Right cardiac atrium (tissue), 5 donors: ENCODE results near the gene ESF1. TPM values are rescaled to one million over a fixed set of nuclear protein-coding genes. Genes with fewer than 3 reads are reported as not detected.

Experiments
- ATAC-seq, 2 donors: fragments of 200-7000 bp; cut with Tn5 transposase; one replicate each; pipeline versions ENCODE4 v1.8.0 to v1.9.1; 2020; ENCODE audit warnings: moderate library complexity in 2 of 2, mild to moderate bottlenecking in 1 of 2
- DNase-seq, 3 donors: peaks; one replicate each; pipeline ENCODE4 v3.0.0-alpha.2; 2020
- H3K27ac ChIP-seq: one replicate; pipeline ENCODE4 v1.5.1; 2013; ENCODE audit warnings: mild to moderate bottlenecking, low read length, control low read depth, moderate library complexity
- H3K27me3 ChIP-seq: one replicate; pipeline ENCODE4 v1.6.1; 2013; ENCODE audit not compliant: control insufficient read depth, insufficient read depth
- H3K4me1 ChIP-seq: one replicate; pipeline ENCODE4 v1.6.1; 2013; ENCODE audit warnings: low read length; ENCODE audit not compliant: control insufficient read depth, insufficient read depth
- H3K4me3 ChIP-seq: one replicate; pipeline ENCODE4 v1.5.1; 2013; ENCODE audit warnings: low read length, control low read depth
- H3K9me3 ChIP-seq: one replicate; pipeline ENCODE4 v1.6.1; 2013; ENCODE audit warnings: low read length; ENCODE audit not compliant: control insufficient read depth
- WGBS: extraction: QIAGEN DNeasy Blood & Tissue Kit; methylation state at CpG from one replicate; pipeline ENCODE4 v1.1.7; 2013; 5-methylcytosine and 5-hydroxymethylcytosine counted together
- intact Hi-C, 4 donors: fragments of 100-400 bp; cut with DNase I; formaldehyde crosslinking; loops; one replicate each; pipeline versions ENCODE4 v1.11.0 to v1.14.0; 2022 to 2023
- polyA plus RNA-seq: library from polyadenylated mRNA; stranded (reverse); fragments of 200-250 nt; gene quantifications from one replicate; pipeline ENCODE4 v1.2.3, GENCODE V29; 2013
- total RNA-seq, 4 donors: library from RNA; stranded (reverse); fragmentation: NEBNext Ultra II Directional; extraction: Animal tissue kit (Norgen Biotek cat#: 25700); gene quantifications; one replicate each; pipeline ENCODE4 v1.2.1, GENCODE V29; 2021
- donor health status: healthy with polysubstance abuse.
- donor health status: DM: no; HTN: yes; CAD: no.
- donor health status: DM: no; HTN: no; CAD: no.
- donor health status: DM: no; HTN: yes; CAD: no; lungs with severe emphysema.
- donor health status: DM: yes; HTN: yes; CAD: no.

ESF1 gene
- total and polyA plus RNA-seq, 5 donors, result 10.8 to 16.6 (median 12.9) TPM

GRCh38 chr20:13788167-13788834 lies 3.6 kb upstream of the ESF1 start:
- H3K27ac ChIP-seq, result no peak overlapping the region
- H3K27me3 ChIP-seq, result no peaks in the 10 kb centered on the region
- ATAC-seq, result no peak
- H3K9me3 ChIP-seq, result no peaks in the 10 kb centered on the region
- no peak overlapping the region for H3K4me3 ChIP-seq
- intact Hi-C loops, result no loop called here
- peak in 1 of 3 donors; percentile 45 for DNase-seq
- H3K4me1 ChIP-seq, result no peaks in the 10 kb centered on the region
- 0% methylated on average over 1 of the region's 1 CpG for WGBS

- Histone ChIP-seq H3K4me1 (no peaks in the 10 kb centered on the region), H3K27ac (peak overlapping the region; percentile 73), H3K4me3 (peak overlapping the region; percentile 89), H3K27me3 (no peaks in the 10 kb centered on the region), H3K9me3 (no peaks in the 10 kb centered on the region)
- intact Hi-C loops, result no loop called here
- WGBS, result 72% methylated on average over 8 of the region's 8 CpGs
- ATAC-seq (no peak), DNase-seq (no peak)
Observed at GRCh38 chr20:13786143-13786828, 1.6 kb upstream of the ESF1 start.

GRCh38 chr20:13784271-13784892 lies 337 bp downstream of the ESF1 start:
- Histone ChIP-seq H3K27me3 (no peaks in the 10 kb centered on the region), H3K27ac (no peak overlapping the region), H3K4me1 (no peaks in the 10 kb centered on the region), H3K4me3 (peak overlapping the region; percentile 89), H3K9me3 (no peaks in the 10 kb centered on the region)
- DNase-seq, result peak in 2 of 3 donors; percentile 10 to 44
- WGBS, result under 1% methylated on average over 26 of the region's 26 CpGs
- intact Hi-C loops, result no loop called here
- peak; percentile 12 to 21 for ATAC-seq

GRCh38 chr20:13783528-13783927 lies 1.2 kb downstream of the ESF1 start:
- Histone ChIP-seq H3K27me3 (no peaks in the 10 kb centered on the region), H3K4me1 (no peaks in the 10 kb centered on the region), H3K4me3 (no peak overlapping the region), H3K27ac (no peak overlapping the region), H3K9me3 (no peaks in the 10 kb centered on the region)
- intact Hi-C loops, result no loop called here
- no peak for ATAC-seq
- 92% methylated on average over 13 of the region's 13 CpGs for WGBS
- DNase-seq, result peak in 1 of 3 donors; percentile 36

GRCh38 chr20:13778827-13779226 lies 5.9 kb downstream of the ESF1 start:
- 95% methylated on average over 3 of the region's 3 CpGs for WGBS
- DNase-seq, result no peak
- H3K4me1 ChIP-seq, result no peaks in the 10 kb centered on the region
- ATAC-seq, result no peak
- no peak overlapping the region for H3K4me3 ChIP-seq
- intact Hi-C loops, result loop anchor here in 1 of 4 donors (10.0 kb wide), 2 partner anchors 314 to 454 kb away; no protein-coding TSS in a partner anchor
- H3K9me3 ChIP-seq, result no peaks in the 10 kb centered on the region
- no peak overlapping the region for H3K27ac ChIP-seq
- H3K27me3 ChIP-seq, result no peaks in the 10 kb centered on the region

- no peak for ATAC-seq
- no peak for DNase-seq
- intact Hi-C loops, result loop anchor here in 1 of 4 donors (10.0 kb wide), 2 partner anchors 312 to 452 kb away; no protein-coding TSS in a partner anchor
- Histone ChIP-seq H3K27me3 (no peaks in the 10 kb centered on the region), H3K4me3 (no peak overlapping the region), H3K9me3 (no peaks in the 10 kb centered on the region), H3K4me1 (no peaks in the 10 kb centered on the region), H3K27ac (no peak overlapping the region)
- WGBS, result 68% methylated on average over 4 of the region's 4 CpGs
Observed at GRCh38 chr20:13777171-13777601, 7.5 kb downstream of the ESF1 start.

GRCh38 chr20:13775867-13776266 lies 8.9 kb downstream of the ESF1 start:
- WGBS, result 75% methylated on average over 4 of the region's 4 CpGs
- DNase-seq, result no peak

GRCh38 chr20:13772529-13772928 lies 12.2 kb downstream of the ESF1 start:
- ATAC-seq, result no peak
- Histone ChIP-seq H3K4me3 (no peak overlapping the region), H3K27me3 (no peaks in the 10 kb centered on the region), H3K9me3 (no peaks in the 10 kb centered on the region), H3K4me1 (no peaks in the 10 kb centered on the region), H3K27ac (no peak overlapping the region)
- WGBS, result 68% methylated on average over 4 of the region's 4 CpGs
- intact Hi-C loops, result loop anchor here in 1 of 4 donors (10.0 kb wide), 2 partner anchors 308 to 448 kb away; no protein-coding TSS in a partner anchor
- DNase-seq, result no peak

More at GRCh38 chr20:13775867-13776266, 8.9 kb downstream of the ESF1 start:
- H3K4me3 ChIP-seq, result no peak overlapping the region
- H3K27ac ChIP-seq, result no peak overlapping the region
- intact Hi-C loops, result loop anchor here in 1 of 4 donors (10.0 kb wide), 2 partner anchors 311 to 451 kb away; no protein-coding TSS in a partner anchor
- H3K9me3 ChIP-seq, result no peaks in the 10 kb centered on the region
- H3K4me1 ChIP-seq, result no peaks in the 10 kb centered on the region
- ATAC-seq, result no peak
- H3K27me3 ChIP-seq, result no peaks in the 10 kb centered on the region

- WGBS, result 52% methylated on average over 4 of the region's 4 CpGs
- no peaks in the 10 kb centered on the region for H3K9me3 ChIP-seq
- no peak overlapping the region for H3K27ac ChIP-seq
- intact Hi-C loops, result loop anchor here in 1 of 4 donors (10.0 kb wide), 2 partner anchors 307 to 447 kb away; no protein-coding TSS in a partner anchor
- no peak overlapping the region for H3K4me3 ChIP-seq
- DNase-seq, result no peak
- ATAC-seq, result no peak
- no peaks in the 10 kb centered on the region for H3K4me1 ChIP-seq
- H3K27me3 ChIP-seq, result no peaks in the 10 kb centered on the region
Observed at GRCh38 chr20:13771853-13772453, 12.8 kb downstream of the ESF1 start.

GRCh38 chr20:13770141-13770540 lies 14.6 kb downstream of the ESF1 start:
- 85% methylated on average over 5 of the region's 5 CpGs for WGBS
- no peaks in the 10 kb centered on the region for H3K27me3 ChIP-seq
- intact Hi-C loops, result loop anchor here in 1 of 4 donors (10.0 kb wide), 2 partner anchors 305 to 445 kb away; no protein-coding TSS in a partner anchor
- no peak overlapping the region for H3K27ac ChIP-seq
- no peaks in the 10 kb centered on the region for H3K9me3 ChIP-seq
- no peak overlapping the region for H3K4me3 ChIP-seq
- DNase-seq, result no peak
- H3K4me1 ChIP-seq, result no peaks in the 10 kb centered on the region
- no peak for ATAC-seq
